C4-2B (cell line): ENCODE measurements around the gene LINC00305.

ENCODE experiments used
- ZFX ChIP-seq: fragments of 450-650 bp; IDR thresholded peaks from 2 replicates; pipeline ENCODE4 v1.6.1; 2017
- TF ChIP-seq, protein P1 (sequence below): fragments of 450-650 bp; conservative IDR thresholded peaks from 2 replicates; pipeline ENCODE4 v1.5.1; 2017; ENCODE audit warnings: mild to moderate bottlenecking

DNA sequence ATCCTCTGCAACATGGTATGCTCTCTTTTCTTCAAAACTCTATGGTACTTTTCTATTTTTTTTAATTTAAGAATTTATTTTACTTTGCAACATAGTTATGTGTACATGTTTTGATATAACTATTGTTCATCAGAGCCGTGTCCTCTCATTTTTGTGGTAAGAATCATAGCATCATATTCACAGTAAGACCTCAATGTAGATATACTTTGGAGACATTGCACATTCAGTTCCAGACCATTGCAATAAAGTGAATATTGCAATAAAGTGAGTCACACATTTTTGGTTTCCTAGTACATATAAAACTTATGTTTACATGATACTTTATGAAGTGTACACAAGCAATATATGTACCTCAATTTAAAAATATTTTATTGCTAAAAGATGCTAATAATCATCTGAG, 22.7 kb upstream of the LINC00305 start:
- TF ChIP-seq, protein P1, sequence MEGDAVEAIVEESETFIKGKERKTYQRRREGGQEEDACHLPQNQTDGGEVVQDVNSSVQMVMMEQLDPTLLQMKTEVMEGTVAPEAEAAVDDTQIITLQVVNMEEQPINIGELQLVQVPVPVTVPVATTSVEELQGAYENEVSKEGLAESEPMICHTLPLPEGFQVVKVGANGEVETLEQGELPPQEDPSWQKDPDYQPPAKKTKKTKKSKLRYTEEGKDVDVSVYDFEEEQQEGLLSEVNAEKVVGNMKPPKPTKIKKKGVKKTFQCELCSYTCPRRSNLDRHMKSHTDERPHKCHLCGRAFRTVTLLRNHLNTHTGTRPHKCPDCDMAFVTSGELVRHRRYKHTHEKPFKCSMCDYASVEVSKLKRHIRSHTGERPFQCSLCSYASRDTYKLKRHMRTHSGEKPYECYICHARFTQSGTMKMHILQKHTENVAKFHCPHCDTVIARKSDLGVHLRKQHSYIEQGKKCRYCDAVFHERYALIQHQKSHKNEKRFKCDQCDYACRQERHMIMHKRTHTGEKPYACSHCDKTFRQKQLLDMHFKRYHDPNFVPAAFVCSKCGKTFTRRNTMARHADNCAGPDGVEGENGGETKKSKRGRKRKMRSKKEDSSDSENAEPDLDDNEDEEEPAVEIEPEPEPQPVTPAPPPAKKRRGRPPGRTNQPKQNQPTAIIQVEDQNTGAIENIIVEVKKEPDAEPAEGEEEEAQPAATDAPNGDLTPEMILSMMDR = no peak
- TF ChIP-seq ZFX = no peak
